ENCODE measurements around the gene CDK13.
A peak's percentile ranks its signal among the peaks of the same experiment; 100 is the strongest.

CDK13 gene

DNA sequence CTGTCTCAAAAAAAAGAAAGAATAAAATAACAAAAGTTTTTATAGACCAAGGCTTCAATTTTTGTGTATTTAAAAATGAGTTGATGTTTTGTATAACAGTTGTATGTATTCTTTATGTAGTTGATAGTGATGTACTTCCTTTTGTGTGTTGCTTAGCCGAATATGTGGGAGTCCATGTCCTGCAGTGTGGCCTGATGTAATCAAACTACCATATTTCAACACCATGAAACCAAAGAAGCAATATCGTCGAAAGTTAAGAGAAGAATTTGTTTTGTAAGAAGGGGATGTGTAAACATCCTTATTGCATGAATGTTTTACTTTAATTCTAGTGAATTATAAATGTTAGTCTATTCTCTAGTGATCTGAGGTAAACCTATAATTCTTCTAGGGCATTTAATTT is 127.8 kb downstream of the CDK13 start:
- FAIRE-seq: no peak
- DNase-seq (ENCODE audit: insufficient read length, low spot score): no peak
- TF ChIP-seq PAX5 (IDR thresholded peaks at IDR 0.05; ENCODE audit: insufficient read depth, low read length, severe bottlenecking) (no peak), POLR2A (IDR thresholded peaks at IDR 0.05; ENCODE audit: low read depth, low read length) (no peak), POU2F2 (IDR thresholded peaks at IDR 0.05; ENCODE audit: low read depth, low read length) (no peak), SPI1 (IDR thresholded peaks at IDR 0.05; ENCODE audit: low read depth, low read length) (no peak), POLR2AphosphoS5 (IDR thresholded peaks at IDR 0.05; ENCODE audit: low read depth, low read length) (no peak), TAF1 (IDR thresholded peaks at IDR 0.05; ENCODE audit: low read depth, low read length) (no peak)

DNA sequence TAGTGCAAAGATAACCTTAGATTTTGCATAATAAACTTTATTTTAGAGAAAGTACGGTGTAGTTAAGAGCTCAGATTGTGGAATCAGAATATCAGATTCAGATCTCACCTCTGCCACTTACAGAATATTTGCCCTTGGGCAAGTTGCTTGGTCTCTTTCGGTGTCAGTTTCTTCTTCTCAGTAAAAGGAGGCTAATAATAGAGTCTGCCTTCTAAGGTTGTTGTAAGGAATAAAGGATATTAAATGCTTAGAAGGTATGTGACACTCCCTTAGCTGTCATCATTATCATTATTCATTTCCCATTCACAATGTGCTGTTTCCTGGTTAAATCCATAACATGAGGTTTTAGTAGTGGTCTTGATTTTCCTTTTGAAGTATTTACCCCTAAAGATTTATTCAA is 142.1 kb downstream of the CDK13 start:
- FAIRE-seq (no peak), DNase-seq (ENCODE audit: insufficient read length, low spot score) (no peak)
- TF ChIP-seq POU2F2 (IDR thresholded peaks at IDR 0.05; ENCODE audit: low read depth, low read length) (no peak), TAF1 (IDR thresholded peaks at IDR 0.05; ENCODE audit: low read depth, low read length) (no peak), POLR2AphosphoS5 (IDR thresholded peaks at IDR 0.05; ENCODE audit: low read depth, low read length) (no peak), PAX5 (IDR thresholded peaks at IDR 0.05; ENCODE audit: insufficient read depth, low read length, severe bottlenecking) (no peak), SPI1 (IDR thresholded peaks at IDR 0.05; ENCODE audit: low read depth, low read length) (no peak), POLR2A (IDR thresholded peaks at IDR 0.05; ENCODE audit: low read depth, low read length) (no peak)

DNA sequence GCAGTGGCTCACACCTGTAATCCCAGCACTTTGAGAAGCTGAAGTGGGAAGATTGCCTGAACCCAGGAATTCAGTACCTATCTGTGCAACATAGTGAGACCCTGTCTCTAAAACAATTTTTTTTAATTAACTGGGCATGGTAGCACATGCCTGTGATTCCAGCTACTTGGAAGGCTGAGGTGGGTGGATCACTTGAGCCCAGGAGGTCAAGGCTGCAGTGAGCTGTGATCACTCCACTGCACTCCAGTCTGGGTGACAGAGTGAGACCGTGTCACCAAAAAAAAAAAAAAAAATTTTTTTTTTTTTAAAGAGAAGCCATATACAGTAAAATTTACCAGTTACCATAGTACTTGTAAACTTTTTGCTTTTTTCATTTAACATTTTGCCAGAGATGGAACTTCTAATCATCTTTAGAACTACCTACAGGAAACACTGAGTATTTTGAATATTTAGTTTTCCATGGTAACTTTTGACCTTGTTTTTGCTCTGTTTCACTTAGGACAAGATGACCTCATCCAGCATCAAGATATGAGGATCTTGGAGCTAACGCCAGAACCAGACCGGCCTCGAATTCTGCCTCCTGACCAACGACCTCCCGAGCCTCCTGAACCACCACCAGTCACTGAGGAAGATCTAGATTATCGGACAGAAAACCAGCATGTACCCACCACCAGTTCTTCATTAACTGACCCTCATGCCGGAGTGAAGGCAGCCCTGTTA is 143.7 kb downstream of the CDK13 start:
- TF ChIP-seq POU2F2 (IDR thresholded peaks at IDR 0.05; ENCODE audit: low read depth, low read length) (no peak), SPI1 (IDR thresholded peaks at IDR 0.05; ENCODE audit: low read depth, low read length) (no peak), POLR2AphosphoS5 (IDR thresholded peaks at IDR 0.05; ENCODE audit: low read depth, low read length) (no peak), POLR2A (IDR thresholded peaks at IDR 0.05; ENCODE audit: low read depth, low read length) (no peak), TAF1 (IDR thresholded peaks at IDR 0.05; ENCODE audit: low read depth, low read length) (no peak), PAX5 (IDR thresholded peaks at IDR 0.05; ENCODE audit: insufficient read depth, low read length, severe bottlenecking) (no peak)
- DNase-seq (ENCODE audit: insufficient read length, low spot score) (no peak), FAIRE-seq (no peak)

DNA sequence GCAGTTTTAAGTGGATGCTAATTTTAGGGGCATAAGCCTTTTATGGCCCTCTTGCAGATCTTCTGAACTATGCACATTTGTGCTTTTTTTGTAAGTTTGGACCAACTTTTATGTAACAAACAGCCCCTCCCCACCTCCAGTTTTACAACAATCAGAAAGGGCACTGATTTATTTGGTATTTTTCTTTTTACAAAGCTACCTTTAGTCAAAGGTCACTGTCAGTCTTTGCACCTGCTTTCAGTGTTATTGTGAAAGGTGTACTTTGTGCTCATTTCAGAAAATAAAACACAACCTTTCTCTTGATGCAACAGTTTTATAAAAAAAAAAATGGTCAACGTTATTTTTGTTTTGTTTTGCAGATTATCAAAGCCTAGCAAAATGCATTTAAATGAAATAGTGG is 145.2 kb downstream of the CDK13 start:
- FAIRE-seq: no peak
- no peak for DNase-seq (ENCODE audit: insufficient read length, low spot score)
- TF ChIP-seq POU2F2 (IDR thresholded peaks at IDR 0.05; ENCODE audit: low read depth, low read length): no peak
- TF ChIP-seq POLR2A (IDR thresholded peaks at IDR 0.05; ENCODE audit: low read depth, low read length): no peak
- TF ChIP-seq SPI1 (IDR thresholded peaks at IDR 0.05; ENCODE audit: low read depth, low read length): no peak
- TF ChIP-seq POLR2AphosphoS5 (IDR thresholded peaks at IDR 0.05; ENCODE audit: low read depth, low read length): no peak
- no peak for TF ChIP-seq PAX5 (IDR thresholded peaks at IDR 0.05; ENCODE audit: insufficient read depth, low read length, severe bottlenecking)
- no peak for TF ChIP-seq TAF1 (IDR thresholded peaks at IDR 0.05; ENCODE audit: low read depth, low read length)

DNA sequence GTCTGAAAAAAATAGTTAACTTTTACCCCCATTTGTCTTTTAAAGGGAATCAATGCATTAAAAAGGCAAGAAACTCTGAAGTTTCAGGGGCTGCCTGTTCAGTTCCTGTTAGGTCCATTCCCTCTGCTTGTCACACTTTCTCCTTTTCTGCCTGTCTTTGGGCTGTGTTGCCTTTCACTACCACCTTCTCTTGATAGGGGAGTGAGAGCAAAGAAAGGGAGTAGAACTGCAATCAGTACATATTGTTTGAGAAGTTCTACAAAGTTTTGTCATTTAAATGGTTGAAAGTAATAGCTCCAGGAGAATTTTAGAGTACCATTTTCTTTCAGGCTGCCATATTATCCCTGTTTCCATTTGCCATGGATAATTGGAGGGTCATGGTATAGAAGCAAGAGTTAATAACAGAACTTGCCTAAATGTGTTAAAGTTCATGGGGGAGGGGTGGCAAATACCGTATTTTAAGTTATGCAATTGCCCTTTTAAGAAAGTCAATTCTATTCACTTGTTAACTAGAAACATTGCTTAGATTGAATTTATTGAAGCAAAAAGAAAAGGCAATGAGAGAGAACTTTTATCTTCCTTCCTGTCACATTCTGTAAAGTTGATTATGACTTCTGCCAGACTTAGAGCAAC is 145.8 kb downstream of the CDK13 start:
- FAIRE-seq (no peak), DNase-seq (ENCODE audit: insufficient read length, low spot score) (no peak)
- TF ChIP-seq POU2F2 (IDR thresholded peaks at IDR 0.05; ENCODE audit: low read depth, low read length) (no peak), PAX5 (IDR thresholded peaks at IDR 0.05; ENCODE audit: insufficient read depth, low read length, severe bottlenecking) (no peak), TAF1 (IDR thresholded peaks at IDR 0.05; ENCODE audit: low read depth, low read length) (no peak), SPI1 (IDR thresholded peaks at IDR 0.05; ENCODE audit: low read depth, low read length) (no peak), POLR2A (IDR thresholded peaks at IDR 0.05; ENCODE audit: low read depth, low read length) (no peak), POLR2AphosphoS5 (IDR thresholded peaks at IDR 0.05; ENCODE audit: low read depth, low read length) (no peak)

DNA sequence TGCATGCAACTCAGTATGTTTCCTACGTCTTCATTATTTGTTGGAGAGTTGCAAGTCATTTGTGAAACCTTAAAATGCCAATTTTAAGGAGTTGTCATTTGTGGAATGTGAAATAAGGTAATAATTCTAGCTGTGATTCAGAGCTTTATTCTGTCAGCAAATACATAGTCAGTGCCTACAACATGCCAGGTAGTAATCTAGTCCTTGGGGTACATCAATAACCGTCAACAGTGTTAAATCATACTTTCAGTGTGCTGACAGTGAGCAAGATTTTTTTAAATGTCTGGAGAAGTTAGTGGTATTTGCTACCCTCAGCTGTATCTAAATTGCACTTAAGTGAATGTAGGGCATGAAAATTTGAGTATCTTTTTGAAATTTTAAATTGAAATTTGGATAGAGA is 147.7 kb downstream of the CDK13 start:
- no peak for DNase-seq (ENCODE audit: insufficient read length, low spot score)
- no peak for TF ChIP-seq POLR2A (IDR thresholded peaks at IDR 0.05; ENCODE audit: low read depth, low read length)
- TF ChIP-seq POLR2AphosphoS5 (IDR thresholded peaks at IDR 0.05; ENCODE audit: low read depth, low read length): no peak
- no peak for TF ChIP-seq SPI1 (IDR thresholded peaks at IDR 0.05; ENCODE audit: low read depth, low read length)
- no peak for TF ChIP-seq TAF1 (IDR thresholded peaks at IDR 0.05; ENCODE audit: low read depth, low read length)
- TF ChIP-seq POU2F2 (IDR thresholded peaks at IDR 0.05; ENCODE audit: low read depth, low read length): no peak
- TF ChIP-seq PAX5 (IDR thresholded peaks at IDR 0.05; ENCODE audit: insufficient read depth, low read length, severe bottlenecking): no peak
- peak; percentile 65 for FAIRE-seq

DNA sequence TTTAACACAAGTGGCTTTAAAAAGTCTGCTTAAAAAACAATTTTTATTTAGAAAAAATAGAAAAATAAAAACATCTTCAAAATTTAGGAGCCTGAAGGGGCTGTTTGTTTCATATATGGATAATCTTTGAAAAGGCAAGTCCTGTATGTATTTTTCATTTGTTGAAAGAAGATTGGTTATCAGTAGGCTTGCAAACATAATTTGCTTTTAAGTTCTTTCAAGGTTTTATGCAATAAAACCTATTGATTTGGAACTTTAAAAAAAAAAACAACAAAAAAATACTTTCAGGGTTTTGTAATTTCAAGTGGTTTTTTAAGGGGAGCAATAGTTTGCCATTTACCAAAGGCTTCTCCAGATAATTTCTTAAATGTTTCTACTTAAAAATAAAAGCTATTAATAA is 148.8 kb downstream of the CDK13 start:
- FAIRE-seq (no peak), DNase-seq (ENCODE audit: insufficient read length, low spot score) (no peak)
- no peak for TF ChIP-seq TAF1 (IDR thresholded peaks at IDR 0.05; ENCODE audit: low read depth, low read length)
- no peak for TF ChIP-seq POLR2A (IDR thresholded peaks at IDR 0.05; ENCODE audit: low read depth, low read length)
- TF ChIP-seq POLR2AphosphoS5 (IDR thresholded peaks at IDR 0.05; ENCODE audit: low read depth, low read length): no peak
- TF ChIP-seq PAX5 (IDR thresholded peaks at IDR 0.05; ENCODE audit: insufficient read depth, low read length, severe bottlenecking): no peak
- TF ChIP-seq POU2F2 (IDR thresholded peaks at IDR 0.05; ENCODE audit: low read depth, low read length): no peak
- no peak for TF ChIP-seq SPI1 (IDR thresholded peaks at IDR 0.05; ENCODE audit: low read depth, low read length)

DNA sequence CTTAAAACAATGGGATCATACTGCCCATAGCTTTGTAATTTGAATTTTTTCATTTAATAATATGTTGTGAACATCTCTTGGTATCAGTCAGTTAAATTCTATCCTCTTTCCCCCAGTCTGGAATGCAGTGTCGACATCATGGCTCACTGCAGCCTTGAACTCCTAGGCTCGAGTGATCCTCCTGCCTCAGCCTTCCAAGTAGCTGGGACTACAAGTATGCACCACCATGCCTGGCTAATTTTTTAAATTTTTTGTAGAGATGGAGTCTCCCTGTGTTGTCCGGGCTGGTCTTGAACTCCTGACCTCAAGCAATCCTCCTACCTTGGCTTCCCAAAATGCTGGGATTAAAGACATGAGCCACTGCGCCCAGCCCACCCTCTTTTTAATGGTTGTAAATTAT is 149.8 kb downstream of the CDK13 start:
- TF ChIP-seq SPI1 (IDR thresholded peaks at IDR 0.05; ENCODE audit: low read depth, low read length): no peak
- TF ChIP-seq POLR2A (IDR thresholded peaks at IDR 0.05; ENCODE audit: low read depth, low read length): no peak
- TF ChIP-seq TAF1 (IDR thresholded peaks at IDR 0.05; ENCODE audit: low read depth, low read length): no peak
- no peak for TF ChIP-seq POU2F2 (IDR thresholded peaks at IDR 0.05; ENCODE audit: low read depth, low read length)
- TF ChIP-seq POLR2AphosphoS5 (IDR thresholded peaks at IDR 0.05; ENCODE audit: low read depth, low read length): no peak
- no peak for TF ChIP-seq PAX5 (IDR thresholded peaks at IDR 0.05; ENCODE audit: insufficient read depth, low read length, severe bottlenecking)
- DNase-seq (ENCODE audit: insufficient read length, low spot score) (no peak), FAIRE-seq (peak; percentile 52)

DNA sequence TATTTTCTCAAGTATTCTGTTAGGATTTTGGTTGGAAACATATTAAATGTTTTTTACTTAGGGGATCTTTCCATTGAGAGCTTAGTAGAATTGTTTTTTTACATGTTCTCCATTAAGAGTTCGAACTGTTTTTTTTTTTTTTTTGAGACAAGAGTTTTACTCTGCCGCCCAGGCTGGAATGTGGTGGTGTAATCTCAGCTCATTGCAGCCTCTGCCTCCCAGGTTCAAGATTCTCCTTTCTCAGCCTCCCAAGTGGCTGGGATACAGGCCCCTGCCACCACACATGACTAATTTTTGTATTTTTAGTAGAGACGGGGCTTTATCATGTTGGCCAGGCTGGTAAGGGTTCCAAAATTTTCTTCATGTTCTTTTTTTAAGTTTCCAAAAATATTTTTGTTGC is 151.1 kb downstream of the CDK13 start:
- no peak for DNase-seq (ENCODE audit: insufficient read length, low spot score)
- FAIRE-seq: no peak
- no peak for TF ChIP-seq POLR2AphosphoS5 (IDR thresholded peaks at IDR 0.05; ENCODE audit: low read depth, low read length)

Measured in GM12891 (cell line).